GM23248 (cell line): ENCODE measurements around the gene STK17B. TPM values are rescaled to one million over a fixed set of nuclear protein-coding genes. Genes with fewer than 3 reads are reported as not detected.

Experiments used
- DNase-seq: peaks from one replicate; pipeline ENCODE4 v3.0.0-alpha.2; 2015
- H2AFZ ChIP-seq: fragments of 200-600 bp; sonication (generic); 2 replicates; pipeline ENCODE4 v1.6.1; 2016; ENCODE audit warnings: antibody characterized with exemption
- H3F3A ChIP-seq: fragments of 200-600 bp; sonication (generic); 2 replicates; pipeline ENCODE4 v1.6.1; 2016; ENCODE audit warnings: mild to moderate bottlenecking, antibody characterized with exemption, mixed run types; ENCODE audit not compliant: insufficient read depth
- H3K27ac ChIP-seq: fragments of 200-600 bp; sonication (generic); 2 replicates; pipeline ENCODE4 v1.5.1; 2016; ENCODE audit warnings: mild to moderate bottlenecking
- H3K27me3 ChIP-seq: fragments of 200-600 bp; sonication (generic); replicated peaks from 2 replicates; pipeline ENCODE4 v1.6.1; 2016; ENCODE audit warnings: mild to moderate bottlenecking; ENCODE audit not compliant: insufficient read depth
- H3K36me3 ChIP-seq: fragments of 200-600 bp; sonication (generic); 2 replicates; pipeline ENCODE4 v1.6.1; 2016; ENCODE audit warnings: low read depth, mild to moderate bottlenecking
- H3K4me1 ChIP-seq: fragments of 200-600 bp; sonication (generic); 2 replicates; pipeline ENCODE4 v1.6.1; 2016; ENCODE audit warnings: mild to moderate bottlenecking; ENCODE audit not compliant: insufficient read depth
- H3K4me2 ChIP-seq: fragments of 200-600 bp; sonication (generic); one replicate; pipeline ENCODE4 v1.6.1; 2016; ENCODE audit warnings: mild to moderate bottlenecking; ENCODE audit not compliant: unreplicated experiment
- H3K4me3 ChIP-seq: fragments of 200-600 bp; sonication (generic); 2 replicates; pipeline ENCODE4 v1.5.1; 2016; ENCODE audit warnings: mild to moderate bottlenecking
- H3K79me2 ChIP-seq: fragments of 200-600 bp; sonication (generic); 2 replicates; pipeline ENCODE4 v1.6.1; 2016; ENCODE audit warnings: mild to moderate bottlenecking; ENCODE audit not compliant: insufficient read depth
- H3K9ac ChIP-seq: fragments of 200-600 bp; sonication (generic); 2 replicates; pipeline ENCODE4 v1.6.1; 2016; ENCODE audit warnings: mild to moderate bottlenecking
- H3K9me2 ChIP-seq: fragments of 200-600 bp; sonication (generic); 2 replicates; pipeline ENCODE4 v1.6.1; 2016; ENCODE audit warnings: mixed run types, mild to moderate bottlenecking, moderate library complexity; ENCODE audit not compliant: insufficient read depth
- H3K9me3 ChIP-seq: fragments of 200-600 bp; sonication (generic); one replicate; pipeline ENCODE4 v1.6.1; 2017; ENCODE audit warnings: low read depth
- H4K20me1 ChIP-seq: fragments of 200-600 bp; sonication (generic); 2 replicates; pipeline ENCODE4 v1.6.0; 2016; ENCODE audit not compliant: insufficient read depth
- EZH2 ChIP-seq: fragments of 200-600 bp; sonication (generic); IDR thresholded peaks from 2 replicates; pipeline ENCODE4 v1.6.1; 2018; ENCODE audit warnings: antibody characterized with exemption, mild to moderate bottlenecking; ENCODE audit not compliant: insufficient read depth, poor library complexity, severe bottlenecking
- EZH2phosphoT487 ChIP-seq: fragments of 200-600 bp; sonication (generic); IDR thresholded peaks from 2 replicates; pipeline ENCODE4 v1.6.1; 2018; ENCODE audit warnings: antibody characterized with exemption, moderate library complexity, mild to moderate bottlenecking, low read depth; ENCODE audit not compliant: insufficient read depth
- WGBS, 2 experiments: methylation state at CpG; one replicate each; pipeline ENCODE4 v1.1.6; 2015 to 2017; ENCODE audit warnings: low lambda C conversion rate in 2 of 2, low coverage in 1 of 2; ENCODE audit errors: missing lambda C conversion rate in 2 of 2; 5-methylcytosine and 5-hydroxymethylcytosine counted together
- in situ Hi-C: fragments of 300-500 bp; cut with MboI; formaldehyde crosslinking; loops from 2 replicates; pipeline ENCODE4 v1.15.0; 2020
- polyA plus RNA-seq: library from polyadenylated mRNA; unstranded; fragments of >200 nt; fragmentation: Nextera tagmentation; extraction: Ambion mirVana; gene quantifications from 2 replicates; pipeline ENCODE4 v1.2.1, GENCODE V29; 2016
- total RNA-seq: library from RNA; depleted of rRNA; stranded (reverse); fragments of >200 nt; shearing (Covaris generic); gene quantifications from 2 replicates; pipeline ENCODE4 v1.2.3, GENCODE V29; 2014

The STK17B gene
- total and polyA plus RNA-seq, 2 experiments from 2014 or later: 13.7 to 23.6 TPM

DNA sequence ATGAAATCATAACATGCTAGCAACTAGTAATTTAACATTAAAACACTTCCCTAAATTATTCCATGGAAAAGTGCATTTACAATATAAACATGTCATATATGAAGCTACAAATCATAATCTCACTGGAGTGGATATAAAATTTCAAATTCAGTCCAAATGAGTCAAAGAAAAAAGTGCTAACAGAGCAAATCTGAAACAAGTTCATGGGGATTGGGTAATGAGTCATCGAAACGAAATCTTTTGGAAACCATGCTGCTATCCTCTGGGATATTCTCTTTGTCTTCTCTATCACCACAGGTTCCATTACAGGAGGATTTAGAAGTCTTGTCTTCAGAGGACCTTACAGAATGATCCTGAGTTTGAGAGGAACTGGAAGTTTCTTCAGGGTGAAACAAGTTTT lies 34.1 kb downstream of the STK17B start:
- in situ Hi-C loops: no loop called here
- Histone ChIP-seq H3K9me2 (no peaks in the 10 kb centered on the region), H3K36me3 (peaks cover 76% of the 10 kb centered on the region), H3K4me2 (no peak overlapping the region), H3K79me2 (peaks cover 4% of the 10 kb centered on the region), H4K20me1 (no peaks in the 10 kb centered on the region), H3K9me3 (no peaks in the 10 kb centered on the region), H2AFZ (no peak overlapping the region), H3K4me3 (no peak overlapping the region), H3K4me1 (no peaks in the 10 kb centered on the region), H3K27ac (no peak overlapping the region), H3K9ac (no peak overlapping the region), H3K27me3 (no peaks in the 10 kb centered on the region), H3F3A (peaks cover 9% of the 10 kb centered on the region; the same call in 1 of the 2 replicates)
- TF ChIP-seq EZH2: no peak
- TF ChIP-seq EZH2phosphoT487: no peak
- peak; percentile 29 for DNase-seq
- 71 to 78% methylated on average over 2 of the region's 2 CpGs for WGBS, 2 experiments

GRCh38 chr2:196136151-196136550 lies 35.2 kb downstream of the STK17B start:
- Histone ChIP-seq H4K20me1 (no peaks in the 10 kb centered on the region), H3K9me2 (no peaks in the 10 kb centered on the region), H3F3A (peaks cover 9% of the 10 kb centered on the region; the same call in 1 of the 2 replicates), H3K4me2 (no peak overlapping the region), H3K4me3 (no peak overlapping the region), H2AFZ (no peak overlapping the region), H3K9me3 (no peaks in the 10 kb centered on the region), H3K27me3 (no peaks in the 10 kb centered on the region), H3K79me2 (no peaks in the 10 kb centered on the region), H3K4me1 (no peaks in the 10 kb centered on the region), H3K27ac (no peak overlapping the region), H3K36me3 (peaks cover 70% of the 10 kb centered on the region), H3K9ac (no peak overlapping the region)
- 91 to 92% methylated on average over 7 of the region's 7 CpGs for WGBS, 2 experiments
- DNase-seq: peak; percentile 11
- no peak for TF ChIP-seq EZH2phosphoT487
- TF ChIP-seq EZH2: no peak
- in situ Hi-C loops: no loop called here

- Histone ChIP-seq H3K4me2 (no peak overlapping the region), H3K27ac (no peak overlapping the region)
- 96 to 97% methylated on average over 5 of the region's 5 CpGs for WGBS, 2 experiments
Measured at GRCh38 chr2:196131949-196132925, 39.1 kb downstream of the STK17B start.

GRCh38 chr2:196131384-196131937 lies 39.9 kb downstream of the STK17B start:
- no peak overlapping the region for H3K4me2 ChIP-seq
- H2AFZ ChIP-seq: no peak overlapping the region
- no peaks in the 10 kb centered on the region for H3K9me3 ChIP-seq
- WGBS, 2 experiments: 49 to 70% methylated on average over 7 of the region's 7 CpGs
- H3K27me3 ChIP-seq: no peaks in the 10 kb centered on the region
- peaks cover 36% of the 10 kb centered on the region for H3K36me3 ChIP-seq
- TF ChIP-seq EZH2 (no peak), EZH2phosphoT487 (no peak)
- no peaks in the 10 kb centered on the region for H3K9me2 ChIP-seq
- DNase-seq: peak; percentile 45
- in situ Hi-C loops: no loop called here
- no peaks in the 10 kb centered on the region for H3K79me2 ChIP-seq
- H3F3A ChIP-seq: peaks cover 9% of the 10 kb centered on the region; the same call in 1 of the 2 replicates
- H4K20me1 ChIP-seq: no peaks in the 10 kb centered on the region
- H3K9ac ChIP-seq: no peak overlapping the region
- no peak overlapping the region for H3K27ac ChIP-seq
- no peak overlapping the region for H3K4me3 ChIP-seq
- H3K4me1 ChIP-seq: no peaks in the 10 kb centered on the region

More at GRCh38 chr2:196131949-196132925, 39.1 kb downstream of the STK17B start:
- TF ChIP-seq EZH2phosphoT487 (no peak), EZH2 (no peak)
- H3K4me3 ChIP-seq: no peak overlapping the region
- H3K4me1 ChIP-seq: no peaks in the 10 kb centered on the region
- no peak overlapping the region for H3K9ac ChIP-seq
- H3K36me3 ChIP-seq: peaks cover 43% of the 10 kb centered on the region
- H3K9me3 ChIP-seq: no peaks in the 10 kb centered on the region
- H3K9me2 ChIP-seq: no peaks in the 10 kb centered on the region
- in situ Hi-C loops: no loop called here
- no peaks in the 10 kb centered on the region for H4K20me1 ChIP-seq
- H3F3A ChIP-seq: peaks cover 9% of the 10 kb centered on the region; the same call in 1 of the 2 replicates
- H3K79me2 ChIP-seq: no peaks in the 10 kb centered on the region
- no peaks in the 10 kb centered on the region for H3K27me3 ChIP-seq
- peak; percentile 42 for DNase-seq
- H2AFZ ChIP-seq: no peak overlapping the region
